Activated CD8-positive, alpha-beta memory T cell treated with anti-CD3 and anti-CD28 coated beads, Interleukin-2, amount 10 ng/mL, durations not matched to agents 7 days and 5 days (primary cell): ENCODE results near the gene MOB4. TPM values are rescaled to one million over a fixed set of nuclear protein-coding genes. Genes with fewer than 3 reads are reported as not detected.
"Not testable (repeated sequence)": the region's sequence is repeated elsewhere in the genome, so short reads cannot be mapped to it uniquely, and the experiment has no call there.

Experiments used
- ATAC-seq: fragments of 150-1000 bp; cut with Tn5 transposase; one replicate; pipeline ENCODE4 v1.10.0; 2021; ENCODE audit warnings: moderate library complexity
- CTCF ChIA-PET: fragments of 350-600 bp; sonication (Branson Sonifier 250); formaldehyde crosslinking; loops from one replicate; lab custom pipeline; 2021; ENCODE audit warnings: antibody characterized with exemption; lab: Charles Lee
- DNase-seq: peaks from one replicate; pipeline ENCODE4 v3.0.0-alpha.2; 2020
- H3K27ac Mint-ChIP-seq: one replicate; pipeline ENCODE4 v1.8.0; 2021; ENCODE audit warnings: mild to moderate bottlenecking, mixed read lengths
- H3K27me3 Mint-ChIP-seq: one replicate; pipeline ENCODE4 v1.8.0; 2021; ENCODE audit warnings: mixed read lengths
- H3K36me3 Mint-ChIP-seq: one replicate; pipeline ENCODE4 v1.8.0; 2021; ENCODE audit warnings: mild to moderate bottlenecking, mixed read lengths
- H3K4me1 Mint-ChIP-seq: one replicate; pipeline ENCODE4 v1.8.0; 2021; ENCODE audit warnings: mixed read lengths
- H3K4me3 Mint-ChIP-seq: one replicate; pipeline ENCODE4 v1.8.0; 2021; ENCODE audit warnings: mild to moderate bottlenecking, moderate library complexity, mixed read lengths
- H3K9me3 Mint-ChIP-seq: one replicate; pipeline ENCODE4 v1.8.0; 2022; ENCODE audit warnings: low read depth, mixed read lengths
- total RNA-seq, 2 experiments: library from RNA; stranded (reverse); gene quantifications; one replicate each; pipeline ENCODE4 v1.2.3, GENCODE V29; 2021

Gene MOB4
- total RNA-seq, 2 experiments from 2014 or later, result 18.0 to 24.5 TPM

- DNase-seq (no peak), ATAC-seq (no peak)
- H3K27me3 Mint-ChIP-seq, result no peaks in the 10 kb centered on the region
- H3K9me3 Mint-ChIP-seq, result peaks cover 6% of the 10 kb centered on the region
- CTCF ChIA-PET, result no interaction called here
- H3K4me1 Mint-ChIP-seq, result no peaks in the 10 kb centered on the region
- no peak overlapping the region for H3K27ac Mint-ChIP-seq
- H3K4me3 Mint-ChIP-seq, result no peak overlapping the region
- H3K36me3 Mint-ChIP-seq, result peaks cover 31% of the 10 kb centered on the region
Observed at GRCh38 chr2:197576631-197577030, 60.8 kb downstream of the MOB4 start.

DNA sequence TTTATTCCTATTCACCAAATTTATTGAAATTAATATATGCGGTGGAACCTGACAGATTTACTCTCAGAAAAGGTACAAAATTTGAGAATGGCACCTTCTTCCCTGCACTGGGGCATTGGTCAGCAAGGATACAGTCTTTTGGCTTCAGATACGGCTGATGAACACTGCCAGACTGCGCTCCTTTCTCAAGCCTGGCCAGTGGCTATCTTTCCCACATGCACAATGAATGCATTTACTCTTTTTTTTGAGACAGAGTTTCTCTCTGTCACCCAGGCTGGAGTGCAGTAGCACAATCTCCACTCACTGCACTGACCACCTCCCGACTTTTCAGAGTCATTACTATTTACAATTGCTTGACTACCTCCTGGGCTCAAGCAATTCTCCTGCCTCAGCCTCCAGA, 61.6 kb downstream of the MOB4 start:
- H3K9me3 Mint-ChIP-seq, result peaks cover 3% of the 10 kb centered on the region
- no peak for DNase-seq
- no peak overlapping the region for H3K4me3 Mint-ChIP-seq
- no peak overlapping the region for H3K27ac Mint-ChIP-seq
- no peak for ATAC-seq
- H3K36me3 Mint-ChIP-seq, result peaks cover 23% of the 10 kb centered on the region
- CTCF ChIA-PET, result no interaction called here
- no peaks in the 10 kb centered on the region for H3K4me1 Mint-ChIP-seq
- H3K27me3 Mint-ChIP-seq, result no peaks in the 10 kb centered on the region

DNA sequence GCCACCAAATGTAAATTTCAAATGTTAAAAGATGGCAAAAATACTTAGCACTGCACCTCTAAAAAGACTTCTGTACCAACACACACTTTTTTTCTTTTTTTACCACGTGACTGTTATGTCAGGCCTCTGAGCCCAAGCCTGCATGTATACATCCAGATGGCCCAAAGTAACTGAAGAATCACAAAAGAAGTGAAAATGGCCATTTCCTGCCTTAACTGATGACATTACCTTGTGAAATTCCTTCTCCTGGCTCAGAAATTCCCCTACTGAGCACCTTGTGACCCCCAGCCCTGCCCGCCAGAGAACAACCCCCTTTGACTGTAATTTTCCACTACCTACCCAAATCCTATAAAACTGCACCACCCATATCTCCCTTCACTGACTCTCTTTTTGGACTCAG, 62.4 kb downstream of the MOB4 start:
- H3K27me3 Mint-ChIP-seq, H3K27ac Mint-ChIP-seq, ATAC-seq, H3K9me3 Mint-ChIP-seq, CTCF ChIA-PET, DNase-seq, H3K4me1 Mint-ChIP-seq, H3K4me3 Mint-ChIP-seq: not testable (repeated sequence)
- peaks cover 15% of the 10 kb centered on the region for H3K36me3 Mint-ChIP-seq

GRCh38 chr2:197580166-197580565, 64.3 kb downstream of the MOB4 start:
- H3K9me3 Mint-ChIP-seq, H3K27ac Mint-ChIP-seq, H3K36me3 Mint-ChIP-seq, H3K4me3 Mint-ChIP-seq, CTCF ChIA-PET, H3K27me3 Mint-ChIP-seq, DNase-seq, H3K4me1 Mint-ChIP-seq, ATAC-seq: not testable (repeated sequence)

GRCh38 chr2:197587255-197587654, 71.4 kb downstream of the MOB4 start:
- H3K27ac Mint-ChIP-seq, DNase-seq, H3K27me3 Mint-ChIP-seq, CTCF ChIA-PET, H3K4me1 Mint-ChIP-seq, ATAC-seq, H3K36me3 Mint-ChIP-seq, H3K4me3 Mint-ChIP-seq, H3K9me3 Mint-ChIP-seq: not testable (repeated sequence)

- DNase-seq (no peak), ATAC-seq (no peak)
- H3K4me3 Mint-ChIP-seq, result no peak overlapping the region
- no peak overlapping the region for H3K27ac Mint-ChIP-seq
- H3K4me1 Mint-ChIP-seq, result no peaks in the 10 kb centered on the region
- no peaks in the 10 kb centered on the region for H3K9me3 Mint-ChIP-seq
- CTCF ChIA-PET, result no interaction called here
- H3K27me3 Mint-ChIP-seq, result peaks cover 14% of the 10 kb centered on the region
- no peaks in the 10 kb centered on the region for H3K36me3 Mint-ChIP-seq
Observed at GRCh38 chr2:197591339-197592072, 75.6 kb downstream of the MOB4 start.

- no peak overlapping the region for H3K4me3 Mint-ChIP-seq
- no peak for DNase-seq
Observed at GRCh38 chr2:197596766-197597165, 80.9 kb downstream of the MOB4 start.

GRCh38 chr2:197597166-197597565, 81.3 kb downstream of the MOB4 start:
- Mint-ChIP-seq H3K36me3 (no peaks in the 10 kb centered on the region), H3K27ac (no peak overlapping the region), H3K27me3 (peaks cover 19% of the 10 kb centered on the region), H3K4me3 (no peak overlapping the region), H3K4me1 (peaks cover 2% of the 10 kb centered on the region), H3K9me3 (no peaks in the 10 kb centered on the region)
- DNase-seq, result no peak
- CTCF ChIA-PET, result no interaction called here
- ATAC-seq, result no peak

More at GRCh38 chr2:197596766-197597165, 80.9 kb downstream of the MOB4 start:
- H3K27me3 Mint-ChIP-seq, result peaks cover 19% of the 10 kb centered on the region
- peaks cover 2% of the 10 kb centered on the region for H3K4me1 Mint-ChIP-seq
- no peak for ATAC-seq
- CTCF ChIA-PET, result no interaction called here
- H3K27ac Mint-ChIP-seq, result no peak overlapping the region
- no peaks in the 10 kb centered on the region for H3K9me3 Mint-ChIP-seq
- no peaks in the 10 kb centered on the region for H3K36me3 Mint-ChIP-seq

- no peak for ATAC-seq
- peaks cover 2% of the 10 kb centered on the region for H3K4me1 Mint-ChIP-seq
Observed at GRCh38 chr2:197598450-197598849, 82.6 kb downstream of the MOB4 start.

DNA sequence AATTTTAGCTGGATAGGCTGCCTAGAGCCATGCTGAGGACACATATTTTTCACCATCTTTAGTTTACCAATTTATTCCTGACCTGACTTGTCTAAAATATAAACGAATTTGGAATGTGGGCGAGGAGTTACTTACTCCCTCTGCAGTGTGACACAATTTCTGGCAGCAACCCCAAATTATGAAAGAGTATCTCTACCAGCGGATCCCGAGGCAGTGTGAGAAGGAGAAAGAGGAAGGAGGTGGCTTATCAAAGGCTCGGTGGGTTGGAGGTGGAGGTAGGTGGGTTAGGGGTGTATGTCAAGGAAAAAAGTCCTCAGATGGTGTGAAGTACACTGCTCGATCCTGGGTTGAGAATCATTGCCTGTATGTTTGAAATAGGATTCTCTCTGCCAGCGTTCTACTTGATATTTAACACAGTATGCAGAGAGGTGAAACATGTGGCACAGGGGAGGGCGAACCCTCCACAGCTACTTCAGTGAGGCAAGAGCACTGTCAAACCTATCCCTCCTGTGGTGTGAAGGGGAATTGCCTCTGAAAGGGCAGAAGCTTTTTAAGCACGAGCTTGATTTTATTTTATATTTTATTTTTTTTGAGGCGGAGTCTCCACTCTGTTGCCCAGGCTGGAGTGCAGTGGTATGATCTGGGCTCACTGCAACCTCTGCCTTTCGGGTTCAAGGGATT, 83.6 kb downstream of the MOB4 start:
- no peak for DNase-seq
- H3K27me3 Mint-ChIP-seq, result peaks cover 19% of the 10 kb centered on the region
- CTCF ChIA-PET, result interaction anchor here (1.0 kb wide), 1 partner anchor 18 kb away, joined by 3 read pairs; no protein-coding TSS in a partner anchor
- no peak overlapping the region for H3K27ac Mint-ChIP-seq
- ATAC-seq, result peak; percentile 45
- no peaks in the 10 kb centered on the region for H3K9me3 Mint-ChIP-seq
- H3K4me1 Mint-ChIP-seq, result peaks cover 2% of the 10 kb centered on the region
- no peaks in the 10 kb centered on the region for H3K36me3 Mint-ChIP-seq
- H3K4me3 Mint-ChIP-seq, result no peak overlapping the region

More at GRCh38 chr2:197598450-197598849, 82.6 kb downstream of the MOB4 start:
- Mint-ChIP-seq H3K4me3 (no peak overlapping the region), H3K27me3 (peaks cover 19% of the 10 kb centered on the region), H3K27ac (no peak overlapping the region), H3K36me3 (no peaks in the 10 kb centered on the region), H3K9me3 (no peaks in the 10 kb centered on the region)
- DNase-seq, result no peak
- CTCF ChIA-PET, result no interaction called here

DNA sequence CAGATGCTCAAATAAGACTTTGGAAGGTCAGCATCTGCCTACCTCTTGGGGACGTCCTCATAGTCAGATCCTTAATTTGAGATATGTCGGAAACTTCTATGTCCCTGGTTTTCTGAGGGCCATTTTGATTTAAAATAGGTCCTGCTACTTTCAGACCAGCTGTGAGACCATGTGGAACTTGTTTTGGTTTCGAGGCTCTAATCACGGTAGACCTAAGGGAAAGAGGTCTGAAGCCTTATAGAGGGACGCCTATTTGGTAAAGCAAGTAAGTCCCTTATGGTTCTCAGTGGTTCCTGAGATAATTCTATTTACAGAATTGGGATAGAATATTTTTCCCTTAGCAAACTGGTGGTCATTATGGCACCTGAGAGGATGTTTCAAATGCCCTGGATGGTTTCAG, 84.4 kb downstream of the MOB4 start:
- Mint-ChIP-seq H3K27ac (no peak overlapping the region), H3K4me1 (peaks cover 2% of the 10 kb centered on the region), H3K9me3 (no peaks in the 10 kb centered on the region), H3K27me3 (peaks cover 16% of the 10 kb centered on the region), H3K36me3 (no peaks in the 10 kb centered on the region), H3K4me3 (no peak overlapping the region)
- DNase-seq (no peak), ATAC-seq (no peak)
- CTCF ChIA-PET, result interaction anchor here (1.0 kb wide), 1 partner anchor 19 kb away, joined by 3 read pairs; no protein-coding TSS in a partner anchor

- DNase-seq, result no peak
- no peaks in the 10 kb centered on the region for H3K36me3 Mint-ChIP-seq
- no peak overlapping the region for H3K27ac Mint-ChIP-seq
- no peak overlapping the region for H3K4me3 Mint-ChIP-seq
- CTCF ChIA-PET, result no interaction called here
- H3K4me1 Mint-ChIP-seq, result peaks cover 8% of the 10 kb centered on the region
- ATAC-seq, result no peak
- peaks cover 9% of the 10 kb centered on the region for H3K27me3 Mint-ChIP-seq
- no peaks in the 10 kb centered on the region for H3K9me3 Mint-ChIP-seq
Observed at GRCh38 chr2:197601726-197602125, 85.9 kb downstream of the MOB4 start.
